ENCODE results near the gene TBL1XR1.

Gene TBL1XR1

DNA sequence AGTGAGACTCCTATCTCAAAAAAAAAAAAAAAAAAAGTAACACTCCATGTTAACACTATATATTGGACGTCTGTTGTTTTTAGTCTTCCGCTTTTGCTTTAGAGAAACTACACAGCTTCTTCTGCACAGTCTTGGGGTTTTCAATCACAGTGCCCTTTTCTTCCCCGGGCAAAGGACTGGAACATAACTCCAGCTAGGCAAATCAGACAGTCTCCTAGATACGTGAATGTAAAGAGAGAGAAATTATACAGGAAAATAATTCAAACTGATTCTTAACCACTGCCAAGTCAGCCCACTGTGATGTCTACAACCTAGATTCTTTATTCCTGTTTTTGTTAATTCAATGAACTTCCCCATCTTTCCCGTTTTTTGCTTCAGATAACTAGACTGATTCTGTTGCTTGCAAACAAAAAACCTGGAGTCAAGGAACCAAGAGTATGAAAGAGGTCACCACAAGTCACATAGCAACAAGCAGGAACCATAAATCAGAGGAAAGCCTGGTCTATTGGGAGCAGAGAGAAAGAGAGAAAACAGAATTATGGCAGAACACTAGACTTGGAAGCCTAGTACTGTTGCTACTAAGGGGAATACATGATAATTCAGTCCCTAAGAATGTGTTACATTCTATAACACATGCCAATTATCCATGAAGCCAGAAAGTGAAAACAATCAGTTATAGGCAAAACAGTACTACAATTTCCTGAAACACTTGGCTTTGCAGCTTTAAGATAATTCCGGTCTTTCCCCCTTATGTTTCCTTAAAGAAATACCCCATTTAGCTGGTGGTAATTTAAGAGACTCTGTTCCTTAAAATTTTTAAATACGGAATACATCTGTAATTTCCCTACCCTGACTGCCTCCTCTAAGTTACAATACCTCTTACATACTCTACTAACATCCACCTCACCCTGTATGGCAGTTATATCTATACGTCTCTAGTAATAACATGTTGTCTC, 63.1 kb downstream of the TBL1XR1 start:
- no peak overlapping the region for H3K27ac Mint-ChIP-seq
- no peak overlapping the region for H3K4me3 Mint-ChIP-seq
- H3K4me1 Mint-ChIP-seq (ENCODE audit: low read depth): peaks cover 71% of the 10 kb centered on the region
- DNase-seq: no peak
- H3K36me3 Mint-ChIP-seq (ENCODE audit: low read depth): peaks cover 68% of the 10 kb centered on the region
- no peaks in the 10 kb centered on the region for H3K27me3 Mint-ChIP-seq
- no peaks in the 10 kb centered on the region for H3K9me3 Mint-ChIP-seq

GRCh38 chr3:177131927-177132636, 65.2 kb downstream of the TBL1XR1 start:
- peaks cover 73% of the 10 kb centered on the region for H3K4me1 Mint-ChIP-seq (ENCODE audit: low read depth)
- no peak for DNase-seq
- peak overlapping the region; percentile 18 for H3K27ac Mint-ChIP-seq
- H3K36me3 Mint-ChIP-seq (ENCODE audit: low read depth): peaks cover 72% of the 10 kb centered on the region
- H3K4me3 Mint-ChIP-seq: no peak overlapping the region
- H3K9me3 Mint-ChIP-seq: no peaks in the 10 kb centered on the region
- H3K27me3 Mint-ChIP-seq: no peaks in the 10 kb centered on the region

- Mint-ChIP-seq H3K9me3 (peaks cover 9% of the 10 kb centered on the region), H3K4me3 (no peak overlapping the region), H3K4me1 (ENCODE audit: low read depth) (peaks cover 85% of the 10 kb centered on the region), H3K36me3 (ENCODE audit: low read depth) (peaks cover 73% of the 10 kb centered on the region), H3K27me3 (no peaks in the 10 kb centered on the region), H3K27ac (no peak overlapping the region)
- no peak for DNase-seq
Observed at GRCh38 chr3:177127008-177127407, 70.3 kb downstream of the TBL1XR1 start.

DNA sequence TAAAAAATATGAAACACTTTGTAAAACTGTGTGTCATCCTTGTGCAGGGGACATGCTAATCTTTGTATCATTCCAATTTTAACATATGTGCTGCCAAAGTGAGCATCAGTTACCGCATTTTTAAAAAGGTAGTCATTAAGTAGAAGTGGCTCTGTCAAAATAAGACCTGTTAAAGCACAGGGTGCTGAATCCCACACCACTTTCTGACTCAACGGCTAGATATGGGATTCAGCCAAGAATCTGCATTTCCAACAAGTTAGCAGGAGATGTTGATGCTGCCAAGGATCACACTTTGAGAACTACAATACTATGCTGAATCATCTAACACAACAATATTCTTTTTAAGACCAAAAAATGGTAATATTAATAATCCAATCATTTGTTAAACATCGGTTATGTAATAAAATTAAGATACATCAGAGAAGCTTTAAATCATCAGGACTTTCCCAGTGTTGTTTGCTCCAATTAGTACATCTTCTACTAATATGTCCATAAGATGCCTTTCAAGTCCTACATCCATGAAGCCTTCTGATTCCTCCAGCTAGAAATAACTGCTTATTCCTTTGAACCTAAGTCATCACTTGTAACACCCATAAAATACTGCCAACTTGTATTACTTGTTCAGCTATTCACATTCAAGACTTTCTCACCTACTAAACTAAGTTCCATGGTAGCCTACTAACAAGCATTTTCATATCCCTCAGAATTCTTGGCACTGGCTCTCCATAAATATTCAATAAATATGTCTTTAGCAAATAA, 71.1 kb downstream of the TBL1XR1 start:
- no peak for DNase-seq
- H3K27ac Mint-ChIP-seq: no peak overlapping the region

GRCh38 chr3:177124882-177125281, 72.4 kb downstream of the TBL1XR1 start:
- DNase-seq: no peak
- no peaks in the 10 kb centered on the region for H3K27me3 Mint-ChIP-seq
- H3K4me1 Mint-ChIP-seq (ENCODE audit: low read depth): peaks cover 87% of the 10 kb centered on the region
- H3K9me3 Mint-ChIP-seq: peaks cover 9% of the 10 kb centered on the region
- no peak overlapping the region for H3K4me3 Mint-ChIP-seq
- H3K36me3 Mint-ChIP-seq (ENCODE audit: low read depth): peaks cover 64% of the 10 kb centered on the region
- H3K27ac Mint-ChIP-seq: peak overlapping the region; percentile 53

More for the DNA sequence above, 71.1 kb downstream of the TBL1XR1 start:
- H3K27me3 Mint-ChIP-seq: no peaks in the 10 kb centered on the region
- peaks cover 70% of the 10 kb centered on the region for H3K36me3 Mint-ChIP-seq (ENCODE audit: low read depth)
- H3K9me3 Mint-ChIP-seq: peaks cover 9% of the 10 kb centered on the region
- H3K4me3 Mint-ChIP-seq: no peak overlapping the region
- H3K4me1 Mint-ChIP-seq (ENCODE audit: low read depth): peaks cover 87% of the 10 kb centered on the region

DNA sequence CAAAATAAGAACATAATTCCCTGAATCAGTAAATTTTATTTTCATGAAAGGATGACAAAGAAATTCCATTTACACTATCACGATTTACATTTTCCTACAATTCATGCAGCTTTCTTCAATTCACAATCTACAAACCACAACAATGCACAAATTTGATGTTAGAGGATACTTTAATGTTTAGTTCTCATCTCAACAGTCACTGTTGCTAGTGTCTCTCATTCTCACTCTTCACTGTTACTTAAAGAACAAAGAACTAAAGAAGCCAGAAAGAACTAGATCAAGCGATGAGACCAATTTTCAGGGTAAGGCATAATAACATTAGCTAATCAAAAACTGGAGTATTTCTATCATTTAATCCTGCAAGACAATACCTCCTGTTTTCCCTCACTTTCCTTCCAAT, 73.5 kb downstream of the TBL1XR1 start:
- peaks cover 87% of the 10 kb centered on the region for H3K4me1 Mint-ChIP-seq (ENCODE audit: low read depth)

GRCh38 chr3:177122183-177122856, 75.0 kb downstream of the TBL1XR1 start:
- Mint-ChIP-seq H3K4me3 (no peak overlapping the region), H3K9me3 (peaks cover 9% of the 10 kb centered on the region), H3K27ac (no peak overlapping the region), H3K4me1 (ENCODE audit: low read depth) (peaks cover 86% of the 10 kb centered on the region), H3K36me3 (ENCODE audit: low read depth) (peaks cover 52% of the 10 kb centered on the region), H3K27me3 (no peaks in the 10 kb centered on the region)
- DNase-seq: no peak

More for the DNA sequence above, 73.5 kb downstream of the TBL1XR1 start:
- Mint-ChIP-seq H3K27ac (peak overlapping the region; percentile 53), H3K36me3 (ENCODE audit: low read depth) (peaks cover 57% of the 10 kb centered on the region), H3K9me3 (peaks cover 9% of the 10 kb centered on the region), H3K4me3 (no peak overlapping the region), H3K27me3 (no peaks in the 10 kb centered on the region)
- no peak for DNase-seq

- no peak for DNase-seq
- peaks cover 13% of the 10 kb centered on the region for H3K9me3 Mint-ChIP-seq
- H3K36me3 Mint-ChIP-seq (ENCODE audit: low read depth): peaks cover 55% of the 10 kb centered on the region
- H3K27me3 Mint-ChIP-seq: no peaks in the 10 kb centered on the region
- H3K27ac Mint-ChIP-seq: peak overlapping the region; percentile 10
- peaks cover 78% of the 10 kb centered on the region for H3K4me1 Mint-ChIP-seq (ENCODE audit: low read depth)
- H3K4me3 Mint-ChIP-seq: no peak overlapping the region
Observed at GRCh38 chr3:177119829-177120228, 77.5 kb downstream of the TBL1XR1 start.

GRCh38 chr3:177114253-177114652, 83.0 kb downstream of the TBL1XR1 start:
- Mint-ChIP-seq H3K9me3 (peaks cover 3% of the 10 kb centered on the region), H3K36me3 (ENCODE audit: low read depth) (peaks cover 32% of the 10 kb centered on the region), H3K4me1 (ENCODE audit: low read depth) (peaks cover 75% of the 10 kb centered on the region), H3K27ac (no peak overlapping the region), H3K4me3 (no peak overlapping the region), H3K27me3 (no peaks in the 10 kb centered on the region)
- no peak for DNase-seq

DNA sequence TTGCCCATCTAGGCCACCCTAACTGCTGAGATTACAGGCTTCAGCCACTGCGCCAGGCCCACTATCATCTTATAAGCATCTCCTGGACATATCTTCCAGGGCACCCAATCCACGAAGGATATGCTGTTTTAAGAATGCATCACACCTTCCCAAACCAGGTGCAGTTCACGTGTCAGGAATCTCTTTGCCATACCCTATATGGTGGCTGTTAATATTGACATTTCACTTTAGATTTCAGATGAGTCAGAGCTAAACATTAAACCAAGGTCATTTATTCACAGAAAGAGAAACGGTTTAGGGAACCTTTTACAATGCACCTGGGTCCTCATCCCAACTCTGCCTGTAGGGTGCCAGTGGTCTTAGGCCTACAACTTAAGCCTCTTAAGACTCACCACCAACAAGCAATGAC, 85.7 kb downstream of the TBL1XR1 start:
- Mint-ChIP-seq H3K9me3 (peaks cover 3% of the 10 kb centered on the region), H3K4me1 (ENCODE audit: low read depth) (peaks cover 75% of the 10 kb centered on the region), H3K36me3 (ENCODE audit: low read depth) (peaks cover 24% of the 10 kb centered on the region), H3K27me3 (no peaks in the 10 kb centered on the region), H3K27ac (peak overlapping the region; percentile 50), H3K4me3 (no peak overlapping the region)
- DNase-seq: no peak

DNA sequence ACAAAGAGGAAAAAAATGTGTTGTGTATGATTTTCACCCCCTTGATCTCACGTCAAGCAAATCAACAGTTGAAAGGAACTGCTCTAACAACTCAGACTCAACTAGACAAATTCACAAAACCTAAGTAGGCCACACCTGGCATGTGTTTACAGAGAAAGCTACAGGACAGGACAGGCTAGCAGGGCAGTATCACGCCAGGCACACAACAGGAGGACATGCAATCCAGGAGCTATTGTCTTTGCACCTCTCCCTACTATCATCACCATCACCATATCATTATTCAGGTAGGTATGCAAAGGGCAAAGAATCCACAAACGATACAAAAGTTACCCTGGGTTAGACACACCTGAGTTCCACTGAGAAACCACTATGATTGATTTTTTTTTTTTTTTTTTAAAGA, 86.4 kb downstream of the TBL1XR1 start:
- Mint-ChIP-seq H3K4me3 (no peak overlapping the region), H3K4me1 (ENCODE audit: low read depth) (peaks cover 76% of the 10 kb centered on the region), H3K9me3 (no peaks in the 10 kb centered on the region)

DNA sequence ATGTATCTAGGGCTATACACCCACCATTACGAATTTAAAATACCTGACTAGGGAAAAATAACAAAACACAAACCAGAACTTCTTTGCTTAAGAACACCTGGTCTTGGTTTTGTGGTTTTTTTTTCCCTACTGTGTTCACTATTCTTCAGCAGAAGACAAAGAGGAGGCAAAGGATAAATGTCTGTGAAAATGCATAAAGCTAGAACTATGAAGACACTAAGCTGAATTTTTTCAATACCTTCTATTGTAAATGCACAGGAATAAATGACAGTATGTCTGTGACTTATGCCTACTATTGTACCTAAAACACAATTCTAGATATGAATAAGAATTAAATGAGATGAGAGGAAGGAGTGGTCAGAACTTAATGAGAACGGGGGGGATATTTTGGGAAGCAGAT, 86.9 kb downstream of the TBL1XR1 start:
- no peak for DNase-seq

More for the DNA sequence above, 86.4 kb downstream of the TBL1XR1 start:
- DNase-seq: no peak
- H3K36me3 Mint-ChIP-seq (ENCODE audit: low read depth): peaks cover 21% of the 10 kb centered on the region
- no peaks in the 10 kb centered on the region for H3K27me3 Mint-ChIP-seq
- H3K27ac Mint-ChIP-seq: peak overlapping the region; percentile 78

DNA sequence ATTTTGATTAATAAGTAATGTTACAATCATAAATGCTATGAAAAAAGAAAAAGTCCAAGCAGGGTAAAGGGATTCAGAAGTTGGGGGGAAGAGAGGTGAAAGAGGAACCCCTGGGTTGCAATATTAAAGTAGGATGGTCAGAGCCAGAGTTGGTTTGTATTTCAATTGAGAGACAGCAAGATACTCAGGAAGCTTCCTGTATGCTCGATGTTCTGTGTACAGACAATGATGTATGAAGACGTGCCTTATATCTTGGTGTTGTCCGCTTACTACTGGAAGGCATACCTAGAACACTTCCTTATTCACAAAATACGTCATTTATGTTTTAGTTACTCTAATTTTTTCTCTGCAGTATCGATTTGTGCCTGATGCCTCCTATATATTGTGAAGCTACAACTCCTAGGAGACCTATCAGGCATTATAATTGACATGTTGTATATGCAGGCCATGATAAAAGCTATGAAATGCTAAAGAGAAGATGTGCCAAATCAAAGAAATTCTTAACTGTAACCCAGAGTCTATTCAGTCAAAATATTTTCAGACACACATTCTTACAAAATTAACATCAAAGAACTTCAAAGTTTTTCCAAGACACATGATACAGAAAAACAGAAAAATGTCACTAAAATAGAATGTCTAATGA, 87.5 kb downstream of the TBL1XR1 start:
- H3K4me1 Mint-ChIP-seq (ENCODE audit: low read depth): peaks cover 81% of the 10 kb centered on the region
- H3K27ac Mint-ChIP-seq: peak overlapping the region; percentile 78
- no peaks in the 10 kb centered on the region for H3K27me3 Mint-ChIP-seq
- DNase-seq: no peak
- no peaks in the 10 kb centered on the region for H3K9me3 Mint-ChIP-seq
- H3K4me3 Mint-ChIP-seq: peak overlapping the region; percentile 20
- H3K36me3 Mint-ChIP-seq (ENCODE audit: low read depth): peaks cover 18% of the 10 kb centered on the region

More for the DNA sequence above, 86.9 kb downstream of the TBL1XR1 start:
- Mint-ChIP-seq H3K9me3 (no peaks in the 10 kb centered on the region), H3K27ac (peak overlapping the region; percentile 78), H3K4me1 (ENCODE audit: low read depth) (peaks cover 78% of the 10 kb centered on the region), H3K36me3 (ENCODE audit: low read depth) (peaks cover 19% of the 10 kb centered on the region), H3K4me3 (no peak overlapping the region), H3K27me3 (no peaks in the 10 kb centered on the region)
